Stimulated activated CD8-positive, alpha-beta memory T cell treated with anti-CD3 and anti-CD28 coated beads, Interleukin-4, amount 100 ng/mL, for 1 hour (primary cell): ENCODE data around the gene COBL.

Experiments
- DNase-seq, 2 donors: peaks; one replicate each; pipeline ENCODE4 v3.0.0-alpha.2; 2020; ENCODE audit warnings: low read depth in 2 of 2, low spot score in 1 of 2

Gene COBL

GRCh38 chr7:51150193-51150592, 166.4 kb downstream of the COBL start:
- no peak for DNase-seq

GRCh38 chr7:51148216-51148615, 168.4 kb downstream of the COBL start:
- DNase-seq = no peak

- no peak for DNase-seq
These were observed 169.6 kb downstream of the COBL start for GRCh38 chr7:51146816-51147586.

- no peak for DNase-seq
These were observed 172.4 kb downstream of the COBL start for GRCh38 chr7:51144178-51144577.

GRCh38 chr7:51142741-51143385, 173.7 kb downstream of the COBL start:
- no peak for DNase-seq

GRCh38 chr7:51141451-51142003, 175.1 kb downstream of the COBL start:
- no peak for DNase-seq

- no peak for DNase-seq
These were observed 176.1 kb downstream of the COBL start for GRCh38 chr7:51140199-51141164.

- DNase-seq = no peak
These were observed 176.8 kb downstream of the COBL start for GRCh38 chr7:51139796-51140195.

- DNase-seq = no peak
These were observed 178.2 kb downstream of the COBL start for GRCh38 chr7:51138123-51139085.

- no peak for DNase-seq
These were observed 181.0 kb downstream of the COBL start for GRCh38 chr7:51135576-51135975.

GRCh38 chr7:51134013-51134441, 182.6 kb downstream of the COBL start:
- DNase-seq = no peak

GRCh38 chr7:51132661-51133060, 183.9 kb downstream of the COBL start:
- DNase-seq = no peak

- no peak for DNase-seq
These were observed 186.8 kb downstream of the COBL start for GRCh38 chr7:51129527-51130472.

- no peak for DNase-seq
These were observed 187.8 kb downstream of the COBL start for GRCh38 chr7:51128545-51129435.

GRCh38 chr7:51127618-51127904, 189.0 kb downstream of the COBL start:
- no peak for DNase-seq

- DNase-seq = no peak
These were observed 189.6 kb downstream of the COBL start for GRCh38 chr7:51126813-51127617.

- no peak for DNase-seq
These were observed 190.3 kb downstream of the COBL start for GRCh38 chr7:51126324-51126723.
